Measurements from ENCODE around the gene HCN3. TPM values are rescaled to one million over a fixed set of nuclear protein-coding genes. Genes with fewer than 3 reads are reported as not detected.
A peak's percentile ranks its signal among the peaks of the same experiment; 100 is the strongest.

HCN3 gene
- total and polyA plus RNA-seq, 2 of the 13 experiments (the other 11 are each of a cell fraction or from before 2014, with no cell fraction given) = 2.4 to 10.2 TPM

GRCh38 chr1:155272466-155273342 lies 4.6 kb upstream of the HCN3 start (continued):
- no peak for TF ChIP-seq FIP1L1 (IDR thresholded peaks at IDR 0.05; ENCODE audit: borderline replicate concordance, insufficient read depth, low read depth, low read length)
- TF ChIP-seq DMAP1 (CRISPR knock-in tag; IDR thresholded peaks at IDR 0.05) = peak; percentile 54; the same call in 1 of the 2 replicates
- 0 out of 2 replicates have a peak, but pooled peaks have one; percentile 6 for TF ChIP-seq CBFB (CRISPR knock-in tag; IDR thresholded peaks at IDR 0.05)
- TF ChIP-seq ZNF512 (CRISPR knock-in tag; IDR thresholded peaks at IDR 0.05) = no peak
- TF ChIP-seq, protein P1, sequence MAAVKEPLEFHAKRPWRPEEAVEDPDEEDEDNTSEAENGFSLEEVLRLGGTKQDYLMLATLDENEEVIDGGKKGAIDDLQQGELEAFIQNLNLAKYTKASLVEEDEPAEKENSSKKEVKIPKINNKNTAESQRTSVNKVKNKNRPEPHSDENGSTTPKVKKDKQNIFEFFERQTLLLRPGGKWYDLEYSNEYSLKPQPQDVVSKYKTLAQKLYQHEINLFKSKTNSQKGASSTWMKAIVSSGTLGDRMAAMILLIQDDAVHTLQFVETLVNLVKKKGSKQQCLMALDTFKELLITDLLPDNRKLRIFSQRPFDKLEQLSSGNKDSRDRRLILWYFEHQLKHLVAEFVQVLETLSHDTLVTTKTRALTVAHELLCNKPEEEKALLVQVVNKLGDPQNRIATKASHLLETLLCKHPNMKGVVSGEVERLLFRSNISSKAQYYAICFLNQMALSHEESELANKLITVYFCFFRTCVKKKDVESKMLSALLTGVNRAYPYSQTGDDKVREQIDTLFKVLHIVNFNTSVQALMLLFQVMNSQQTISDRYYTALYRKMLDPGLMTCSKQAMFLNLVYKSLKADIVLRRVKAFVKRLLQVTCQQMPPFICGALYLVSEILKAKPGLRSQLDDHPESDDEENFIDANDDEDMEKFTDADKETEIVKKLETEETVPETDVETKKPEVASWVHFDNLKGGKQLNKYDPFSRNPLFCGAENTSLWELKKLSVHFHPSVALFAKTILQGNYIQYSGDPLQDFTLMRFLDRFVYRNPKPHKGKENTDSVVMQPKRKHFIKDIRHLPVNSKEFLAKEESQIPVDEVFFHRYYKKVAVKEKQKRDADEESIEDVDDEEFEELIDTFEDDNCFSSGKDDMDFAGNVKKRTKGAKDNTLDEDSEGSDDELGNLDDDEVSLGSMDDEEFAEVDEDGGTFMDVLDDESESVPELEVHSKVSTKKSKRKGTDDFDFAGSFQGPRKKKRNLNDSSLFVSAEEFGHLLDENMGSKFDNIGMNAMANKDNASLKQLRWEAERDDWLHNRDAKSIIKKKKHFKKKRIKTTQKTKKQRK (IDR thresholded peaks at IDR 0.05; ENCODE audit: low read length) = no peak
- no peak for TF ChIP-seq TEAD3 (CRISPR knock-in tag; optimal IDR thresholded peaks at IDR 0.05; ENCODE audit: borderline replicate concordance)
- TF ChIP-seq ZNF773 (CRISPR knock-in tag; IDR thresholded peaks at IDR 0.05; ENCODE audit: borderline replicate concordance) = no peak
- no peak for TF ChIP-seq HOXA7 (CRISPR knock-in tag; IDR thresholded peaks at IDR 0.05)
- peak; percentile 92 for TF ChIP-seq YY1 (IDR thresholded peaks at IDR 0.05; ENCODE audit: insufficient read depth, insufficient replicate concordance, low read depth, low read length)
- TF ChIP-seq, protein P2, sequence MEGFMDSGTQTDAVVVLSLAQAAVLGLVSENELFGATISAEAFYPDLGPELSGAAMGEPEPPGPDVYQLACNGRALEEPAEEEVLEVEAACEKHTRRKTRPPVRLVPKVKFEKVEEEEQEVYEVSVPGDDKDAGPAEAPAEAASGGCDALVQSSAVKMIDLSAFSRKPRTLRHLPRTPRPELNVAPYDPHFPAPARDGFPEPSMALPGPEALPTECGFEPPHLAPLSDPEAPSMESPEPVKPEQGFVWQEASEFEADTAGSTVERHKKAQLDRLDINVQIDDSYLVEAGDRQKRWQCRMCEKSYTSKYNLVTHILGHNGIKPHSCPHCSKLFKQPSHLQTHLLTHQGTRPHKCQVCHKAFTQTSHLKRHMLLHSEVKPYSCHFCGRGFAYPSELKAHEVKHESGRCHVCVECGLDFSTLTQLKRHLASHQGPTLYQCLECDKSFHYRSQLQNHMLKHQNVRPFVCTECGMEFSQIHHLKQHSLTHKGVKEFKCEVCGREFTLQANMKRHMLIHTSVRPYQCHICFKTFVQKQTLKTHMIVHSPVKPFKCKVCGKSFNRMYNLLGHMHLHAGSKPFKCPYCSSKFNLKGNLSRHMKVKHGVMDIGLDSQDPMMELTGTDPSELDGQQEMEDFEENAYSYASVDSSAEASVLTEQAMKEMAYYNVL (CRISPR knock-in tag; IDR thresholded peaks at IDR 0.05; ENCODE audit: borderline replicate concordance) = 0 out of 2 replicates have a peak, but pooled peaks have one; percentile 30
- TF ChIP-seq SOX13 (IDR thresholded peaks at IDR 0.05) = no peak
- no peak for TF ChIP-seq SOX13 (CRISPR knock-in tag; conservative IDR thresholded peaks at IDR 0.05 in 1 of 2, IDR thresholded peaks at IDR 0.05 in 1 of 2)
- no peak for TF ChIP-seq ZNF761 (CRISPR knock-in tag; conservative IDR thresholded peaks at IDR 0.05)
- TF ChIP-seq, protein P3, sequence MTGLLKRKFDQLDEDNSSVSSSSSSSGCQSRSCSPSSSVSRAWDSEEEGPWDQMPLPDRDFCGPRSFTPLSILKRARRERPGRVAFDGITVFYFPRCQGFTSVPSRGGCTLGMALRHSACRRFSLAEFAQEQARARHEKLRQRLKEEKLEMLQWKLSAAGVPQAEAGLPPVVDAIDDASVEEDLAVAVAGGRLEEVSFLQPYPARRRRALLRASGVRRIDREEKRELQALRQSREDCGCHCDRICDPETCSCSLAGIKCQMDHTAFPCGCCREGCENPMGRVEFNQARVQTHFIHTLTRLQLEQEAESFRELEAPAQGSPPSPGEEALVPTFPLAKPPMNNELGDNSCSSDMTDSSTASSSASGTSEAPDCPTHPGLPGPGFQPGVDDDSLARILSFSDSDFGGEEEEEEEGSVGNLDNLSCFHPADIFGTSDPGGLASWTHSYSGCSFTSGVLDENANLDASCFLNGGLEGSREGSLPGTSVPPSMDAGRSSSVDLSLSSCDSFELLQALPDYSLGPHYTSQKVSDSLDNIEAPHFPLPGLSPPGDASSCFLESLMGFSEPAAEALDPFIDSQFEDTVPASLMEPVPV (CRISPR knock-in tag; IDR thresholded peaks at IDR 0.05) = no peak; the same call in 1 of the 2 replicates
- peak; percentile 57; the same call in 1 of the 2 replicates for TF ChIP-seq ZNF740 (CRISPR knock-in tag; IDR thresholded peaks at IDR 0.05)
- no peak for TF ChIP-seq ZNF772 (CRISPR knock-in tag; IDR thresholded peaks at IDR 0.05)
